Sigmoid colon (tissue), 7 donors: ENCODE results near the gene YIPF1. TPM values are rescaled to one million over a fixed set of nuclear protein-coding genes. Genes with fewer than 3 reads are reported as not detected.

Experiments used
- DNase-seq: peaks from one replicate; pipeline ENCODE4 v3.0.0-alpha.2; 2019
- H3K27ac ChIP-seq, 4 donors: fragments of 200-600 bp; sonication (generic); one replicate each; pipeline ENCODE4 v1.5.1; 2016 to 2019; ENCODE audit warnings: mild to moderate bottlenecking in 1 of 4
- H3K27me3 ChIP-seq, 3 donors: fragments of 200-600 bp; sonication (generic); one replicate each; pipeline ENCODE4 v1.5.1; 2019; ENCODE audit warnings: mild to moderate bottlenecking in 1 of 3
- H3K36me3 ChIP-seq, 4 donors: fragments of 200-600 bp; sonication (generic); one replicate each; pipeline ENCODE4 v1.5.1; 2016 to 2019
- H3K4me1 ChIP-seq, 4 donors: fragments of 200-600 bp; sonication (generic); one replicate each; pipeline ENCODE4 v1.5.1; 2017 to 2019
- H3K4me3 ChIP-seq, 4 donors: fragments of 200-600 bp; sonication (generic); one replicate each; pipeline ENCODE4 v1.5.1; 2017 to 2019; ENCODE audit warnings: mild to moderate bottlenecking in 2 of 4, moderate library complexity in 1 of 4
- H3K9me3 ChIP-seq, 4 donors: fragments of 200-600 bp in 3 of 4; sonication (generic) in 3 of 4; one replicate each; pipeline versions ENCODE4 v1.5.1 to v1.6.1; 2013 to 2019
- EP300 ChIP-seq, 4 donors: sonication (generic); formaldehyde crosslinking; IDR thresholded peaks; one replicate each; pipeline ENCODE4 v1.6.1; 2017; ENCODE audit warnings: antibody characterized with exemption in 4 of 4
- POLR2A ChIP-seq, 2 donors: fragments of 450-650 bp; IDR thresholded peaks; one replicate each; pipeline ENCODE4 v1.6.1; 2016; ENCODE audit warnings: antibody characterized with exemption in 2 of 2, mild to moderate bottlenecking in 2 of 2, moderate library complexity in 2 of 2
- POLR2AphosphoS5 ChIP-seq, 4 donors: sonication (generic); formaldehyde crosslinking; IDR thresholded peaks; one replicate each; pipeline ENCODE4 v1.6.1; 2017; ENCODE audit warnings: antibody characterized with exemption in 4 of 4
- WGBS, 2 donors: extraction: QIAGEN DNeasy Blood & Tissue Kit; methylation state at CpG; one replicate each; pipeline ENCODE4 v1.1.7; 2013; 5-methylcytosine and 5-hydroxymethylcytosine counted together
- intact Hi-C: fragments of 100-400 bp; cut with DNase I; formaldehyde crosslinking; loops from one replicate; pipeline ENCODE4 v1.15.1; 2023
- polyA plus RNA-seq, 3 donors: library from polyadenylated mRNA; stranded (reverse); fragments of 200-250 nt; gene quantifications; one replicate each; pipeline ENCODE4 v1.2.3, GENCODE V29; 2013
- total RNA-seq, 4 donors: library from RNA; depleted of rRNA; stranded (reverse); fragments of >200 nt; gene quantifications; one replicate each; pipeline ENCODE4 v1.1.0, GENCODE V29; 2016
- TF ChIP-seq, protein P1 (sequence below), 4 experiments: fragments of 450-650 bp in 3 of 4; fragments of 200-600 bp in 1 of 4; IDR thresholded peaks; one replicate each; pipeline ENCODE4 v1.5.1; 2016 to 2019; ENCODE audit warnings: antibody characterized with exemption in 4 of 4, mild to moderate bottlenecking in 3 of 4, moderate library complexity in 2 of 4
- donor health status: healthy with polysubstance abuse.
- donor health status: Bipolar disorder and iron deficiency.
- donor health status: healthy.

YIPF1 gene
- total and polyA plus RNA-seq, 7 donors, result 13.3 to 28.0 (median 23.3) TPM

DNA sequence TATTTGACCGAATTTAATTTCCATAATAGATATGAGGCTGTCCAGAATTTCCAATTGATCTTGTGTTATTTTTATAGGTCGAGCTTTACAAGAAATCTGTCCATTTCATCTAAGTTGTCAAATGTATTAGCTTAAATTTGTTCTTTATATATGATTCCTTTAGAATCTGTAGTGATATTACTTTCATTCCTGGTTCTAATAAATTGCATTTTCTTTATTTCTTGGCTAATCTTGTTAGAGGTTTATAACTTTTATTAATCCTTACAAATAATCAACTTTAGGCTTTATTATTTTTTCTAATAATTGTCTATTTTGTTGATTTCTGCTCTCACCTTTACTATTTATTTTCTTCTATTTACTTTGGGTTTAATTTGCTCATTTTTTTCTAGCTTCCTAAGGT, 41.9 kb upstream of the YIPF1 start:
- intact Hi-C loops, result no loop called here
- H3K9me3 ChIP-seq, result no peaks in the 10 kb centered on the region
- no peaks in the 10 kb centered on the region for H3K27me3 ChIP-seq
- TF ChIP-seq EP300 (IDR thresholded peaks at IDR 0.05) (no peak), POLR2A (IDR thresholded peaks at IDR 0.05) (no peak), POLR2AphosphoS5 (IDR thresholded peaks at IDR 0.05) (no peak)
- TF ChIP-seq, protein P1, sequence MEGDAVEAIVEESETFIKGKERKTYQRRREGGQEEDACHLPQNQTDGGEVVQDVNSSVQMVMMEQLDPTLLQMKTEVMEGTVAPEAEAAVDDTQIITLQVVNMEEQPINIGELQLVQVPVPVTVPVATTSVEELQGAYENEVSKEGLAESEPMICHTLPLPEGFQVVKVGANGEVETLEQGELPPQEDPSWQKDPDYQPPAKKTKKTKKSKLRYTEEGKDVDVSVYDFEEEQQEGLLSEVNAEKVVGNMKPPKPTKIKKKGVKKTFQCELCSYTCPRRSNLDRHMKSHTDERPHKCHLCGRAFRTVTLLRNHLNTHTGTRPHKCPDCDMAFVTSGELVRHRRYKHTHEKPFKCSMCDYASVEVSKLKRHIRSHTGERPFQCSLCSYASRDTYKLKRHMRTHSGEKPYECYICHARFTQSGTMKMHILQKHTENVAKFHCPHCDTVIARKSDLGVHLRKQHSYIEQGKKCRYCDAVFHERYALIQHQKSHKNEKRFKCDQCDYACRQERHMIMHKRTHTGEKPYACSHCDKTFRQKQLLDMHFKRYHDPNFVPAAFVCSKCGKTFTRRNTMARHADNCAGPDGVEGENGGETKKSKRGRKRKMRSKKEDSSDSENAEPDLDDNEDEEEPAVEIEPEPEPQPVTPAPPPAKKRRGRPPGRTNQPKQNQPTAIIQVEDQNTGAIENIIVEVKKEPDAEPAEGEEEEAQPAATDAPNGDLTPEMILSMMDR (IDR thresholded peaks at IDR 0.05), result no peak
- H3K36me3 ChIP-seq, result peaks cover 3 to 39% (median 5%) of the 10 kb centered on the region in 4 donors
- DNase-seq, result no peak
- WGBS, 2 donors, result 95 to 98% methylated on average over 2 of the region's 2 CpGs
- H3K4me3 ChIP-seq, result no peak overlapping the region
- no peaks in the 10 kb centered on the region for H3K4me1 ChIP-seq
- H3K27ac ChIP-seq, result no peak overlapping the region

DNA sequence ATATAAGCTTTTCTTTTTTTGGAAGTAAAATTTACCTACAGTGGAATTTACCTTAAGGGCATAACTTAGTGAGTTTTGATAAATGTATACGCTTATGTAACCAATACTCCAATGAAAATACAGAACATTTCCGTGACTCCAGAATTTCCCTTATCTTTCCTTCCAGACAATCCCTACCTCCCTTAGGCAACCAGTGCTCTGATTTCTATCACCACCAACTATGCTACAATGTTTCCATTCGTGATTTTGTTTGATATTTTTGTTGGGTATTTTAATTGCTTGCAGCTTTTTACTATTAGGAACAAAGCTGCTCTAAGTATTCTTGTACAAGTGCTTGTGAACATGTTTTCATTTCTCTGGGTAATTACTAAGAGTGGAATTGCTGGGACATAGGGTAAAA, 41.3 kb upstream of the YIPF1 start:
- H3K4me3 ChIP-seq, result no peak overlapping the region
- TF ChIP-seq, protein P1 (IDR thresholded peaks at IDR 0.05), result no peak
- TF ChIP-seq POLR2AphosphoS5 (IDR thresholded peaks at IDR 0.05), result no peak
- no peak for TF ChIP-seq EP300 (IDR thresholded peaks at IDR 0.05)
- TF ChIP-seq POLR2A (IDR thresholded peaks at IDR 0.05), result no peak
- no peak overlapping the region for H3K27ac ChIP-seq
- H3K9me3 ChIP-seq, result no peaks in the 10 kb centered on the region
- WGBS, 2 donors, result 94 to 96% methylated on average over 3 of the region's 3 CpGs
- H3K27me3 ChIP-seq, result no peaks in the 10 kb centered on the region
- H3K4me1 ChIP-seq, result no peaks in the 10 kb centered on the region
- H3K36me3 ChIP-seq, result peaks cover 3 to 39% (median 5%) of the 10 kb centered on the region in 4 donors
- no peak for DNase-seq
- intact Hi-C loops, result no loop called here

DNA sequence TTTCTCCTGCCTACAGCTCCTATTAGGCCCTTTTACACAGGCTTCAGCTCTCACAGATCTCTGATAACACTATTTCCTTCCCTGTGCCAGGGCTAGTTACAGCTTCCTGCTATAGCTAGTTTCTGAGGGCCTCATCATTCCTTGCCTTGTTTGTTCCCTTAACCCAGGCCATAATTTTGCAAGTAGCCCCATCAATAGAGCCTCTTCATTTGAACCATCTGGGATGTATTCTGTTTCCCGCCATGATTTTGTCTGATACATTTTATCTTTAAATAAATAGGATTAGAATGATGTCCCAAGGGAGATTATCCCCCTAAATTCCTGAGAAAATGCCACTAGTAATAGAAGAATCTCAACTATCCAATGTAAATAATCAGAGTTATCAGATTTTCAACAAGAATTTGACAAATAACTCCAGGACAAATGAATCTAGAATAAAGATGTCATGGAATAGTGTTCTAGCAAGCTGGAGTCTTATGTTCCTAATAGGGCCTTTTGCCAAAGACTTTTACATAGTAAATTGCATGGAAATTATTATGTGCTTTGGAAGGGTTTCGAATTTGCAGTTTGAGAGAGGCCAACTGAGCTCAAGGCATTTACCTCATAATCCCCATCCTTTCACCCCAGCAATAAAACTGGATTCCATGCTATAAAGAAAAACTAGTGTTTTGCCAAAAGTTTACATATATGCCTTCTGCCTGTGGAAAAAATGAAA, 39.8 kb upstream of the YIPF1 start:
- intact Hi-C loops, result no loop called here
- 84 to 95% methylated on average over 2 of the region's 2 CpGs for WGBS, 2 donors
- no peak for DNase-seq
- no peaks in the 10 kb centered on the region for H3K27me3 ChIP-seq
- H3K36me3 ChIP-seq, result peaks cover 3 to 40% (median 5%) of the 10 kb centered on the region in 4 donors
- no peak overlapping the region for H3K4me3 ChIP-seq
- H3K27ac ChIP-seq, result no peak overlapping the region
- TF ChIP-seq EP300 (IDR thresholded peaks at IDR 0.05) (no peak), POLR2AphosphoS5 (IDR thresholded peaks at IDR 0.05) (no peak), POLR2A (IDR thresholded peaks at IDR 0.05) (no peak)
- TF ChIP-seq, protein P1 (IDR thresholded peaks at IDR 0.05), result no peak
- no peaks in the 10 kb centered on the region for H3K9me3 ChIP-seq
- H3K4me1 ChIP-seq, result no peaks in the 10 kb centered on the region

DNA sequence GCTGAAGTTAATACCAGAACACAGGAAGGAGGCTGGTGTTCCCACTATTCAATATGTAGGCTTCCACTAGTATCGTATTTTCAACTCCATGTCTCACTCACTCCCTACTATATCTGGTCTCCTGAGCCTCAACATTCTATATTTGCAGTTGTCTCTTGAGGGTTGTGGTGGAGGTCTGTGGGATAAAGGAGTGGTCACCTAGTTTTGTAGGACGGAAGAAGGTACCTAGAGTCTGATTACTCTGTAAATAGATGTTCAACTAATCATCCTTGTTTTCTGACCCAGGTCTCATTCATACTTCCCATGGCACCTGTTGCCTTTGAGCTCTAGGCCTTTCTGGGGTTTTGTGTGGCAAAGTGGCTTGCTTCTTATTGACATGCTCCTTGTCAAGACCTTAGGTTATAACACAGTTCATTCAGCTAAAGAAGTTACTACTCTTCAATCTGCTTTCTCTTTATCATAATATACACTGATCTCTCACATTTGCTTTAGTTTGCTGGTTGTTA, 37.8 kb upstream of the YIPF1 start:
- TF ChIP-seq EP300 (IDR thresholded peaks at IDR 0.05) (no peak), POLR2A (IDR thresholded peaks at IDR 0.05) (no peak), POLR2AphosphoS5 (IDR thresholded peaks at IDR 0.05) (no peak)
- TF ChIP-seq, protein P1 (IDR thresholded peaks at IDR 0.05), result no peak
- H3K27ac ChIP-seq, result no peak overlapping the region
- H3K9me3 ChIP-seq, result no peaks in the 10 kb centered on the region
- no peaks in the 10 kb centered on the region for H3K4me1 ChIP-seq
- 90 to 98% methylated on average over 2 of the region's 2 CpGs for WGBS, 2 donors
- peaks cover 7 to 60% (median 9%) of the 10 kb centered on the region in 4 donors for H3K36me3 ChIP-seq
- intact Hi-C loops, result no loop called here
- no peak for DNase-seq
- H3K4me3 ChIP-seq, result no peak overlapping the region
- no peaks in the 10 kb centered on the region for H3K27me3 ChIP-seq
